ENCODE data around the gene SAMD11. TPM values are rescaled to one million over a fixed set of nuclear protein-coding genes. Genes with fewer than 3 reads are reported as not detected.

The SAMD11 gene
- total RNA-seq, 4 donors from 2014 or later = 2.2 to 26.9 (median 3.0) TPM; not detected in 1

GRCh38 chr1:956636-957035, 32.9 kb downstream of the SAMD11 start:
- TF ChIP-seq POLR2AphosphoS5 (IDR thresholded peaks at IDR 0.05) = no peak
- no peak for TF ChIP-seq CTCF (IDR thresholded peaks at IDR 0.05)
- TF ChIP-seq POLR2A (IDR thresholded peaks at IDR 0.05) = no peak
- TF ChIP-seq EP300 (IDR thresholded peaks at IDR 0.05; ENCODE audit: low read depth) = no peak
- no peak for DNase-seq
- Histone ChIP-seq H3K4me1 (peaks cover 13 to 32% (median 26%) of the 10 kb centered on the region in 4 donors), H3K36me3 (peaks cover 0 to 37% (median 16%) of the 10 kb centered on the region in 4 donors), H3K27me3 (no peaks in the 10 kb centered on the region), H3K4me3 (no peak overlapping the region), H3K27ac (no peak overlapping the region), H3K9me3 (no peaks in the 10 kb centered on the region)
- in situ Hi-C loops (cut with MboI; ENCODE audit: low pct_ligation_motif_present in 1 of 4, low pct_unique_long_range_greater_than_20kb in 1 of 4, low sequenced_read_pairs in 3 of 4) (no loop called here), intact Hi-C loops (cut with DNase I; ENCODE audit: low total_unique reads) (no loop called here)
- WGBS, 2 donors (ENCODE audit: low coverage in 1 of 2) = 90 to 100% methylated on average over 1 to 11 of the region's 11 CpGs

- Histone ChIP-seq H3K4me3 (peak within 1 kb of the TSS; percentile 70 to 96 (median 86)), H3K27ac (peak within 1 kb of the TSS; percentile 45 to 82 (median 64)), H3K36me3 (peaks cover 0 to 16% (median 7%) of the 10 kb centered on the region in 4 donors), H3K4me1 (peaks cover 13 to 33% (median 26%) of the 10 kb centered on the region in 4 donors), H3K27me3 (no peaks in the 10 kb centered on the region), H3K9me3 (no peaks in the 10 kb centered on the region)
- WGBS, 2 donors (ENCODE audit: low coverage in 1 of 2) = 0 to 11% methylated on average over 1 to 71 of the region's 101 CpGs
- in situ Hi-C loops (cut with MboI; ENCODE audit: low pct_ligation_motif_present in 1 of 4, low pct_unique_long_range_greater_than_20kb in 1 of 4, low sequenced_read_pairs in 3 of 4) (no loop called here), intact Hi-C loops (cut with DNase I; ENCODE audit: low total_unique reads) (no loop called here)
- TF ChIP-seq EP300 (IDR thresholded peaks at IDR 0.05; ENCODE audit: low read depth) (no peak), POLR2AphosphoS5 (IDR thresholded peaks at IDR 0.05) (peak in 2 of 3 donors; percentile 51 to 75)
- DNase-seq = peak; percentile 96
These were observed 35.4 kb downstream of the SAMD11 start, which contains the start of gene NOC2L for GRCh38 chr1:958823-959730. NOC2L (minus strand) TSS chr1:959256; CDS start chr1:959240, 16 bp downstream.

GRCh38 chr1:959731-960362, 36.1 kb downstream of the SAMD11 start:
- peak overlapping the region in 3 of 4 donors; percentile 6 to 65 (median 41) for H3K27ac ChIP-seq
- 16 to 29% methylated on average over 5 to 43 of the region's 57 CpGs for WGBS, 2 donors (ENCODE audit: low coverage in 1 of 2)
- H3K27me3 ChIP-seq = no peaks in the 10 kb centered on the region
- H3K4me3 ChIP-seq = peak overlapping the region; percentile 70 to 96 (median 86)
- TF ChIP-seq POLR2AphosphoS5 (IDR thresholded peaks at IDR 0.05) = no peak
- TF ChIP-seq POLR2A (IDR thresholded peaks at IDR 0.05) = no peak
- TF ChIP-seq CTCF (IDR thresholded peaks at IDR 0.05) = no peak
- TF ChIP-seq EP300 (IDR thresholded peaks at IDR 0.05; ENCODE audit: low read depth) = no peak
- in situ Hi-C loops (cut with MboI; ENCODE audit: low pct_ligation_motif_present in 1 of 4, low pct_unique_long_range_greater_than_20kb in 1 of 4, low sequenced_read_pairs in 3 of 4) = no loop called here
- H3K36me3 ChIP-seq = peaks cover 0 to 11% (median 4%) of the 10 kb centered on the region in 4 donors
- DNase-seq = no peak
- peaks cover 13 to 33% (median 26%) of the 10 kb centered on the region in 4 donors for H3K4me1 ChIP-seq
- H3K9me3 ChIP-seq = no peaks in the 10 kb centered on the region
- intact Hi-C loops (cut with DNase I; ENCODE audit: low total_unique reads) = no loop called here

GRCh38 chr1:960363-961131, 36.8 kb downstream of the SAMD11 start, which contains the start of gene KLHL17:
KLHL17 (plus strand) TSS chr1:960584; CDS start chr1:960694, 110 bp downstream.
- H3K27ac ChIP-seq = peak within 1 kb of the TSS; percentile 6 to 65 (median 41)

More at GRCh38 chr1:960363-961131, 36.8 kb downstream of the SAMD11 start, which contains the start of gene KLHL17:
- intact Hi-C loops (cut with DNase I; ENCODE audit: low total_unique reads) = no loop called here
- Histone ChIP-seq H3K9me3 (no peaks in the 10 kb centered on the region), H3K4me1 (peaks cover 13 to 33% (median 26%) of the 10 kb centered on the region in 4 donors), H3K4me3 (peak within 1 kb of the TSS; percentile 70 to 96 (median 86)), H3K36me3 (peaks cover 0 to 5% (median 1%) of the 10 kb centered on the region in 4 donors), H3K27me3 (no peaks in the 10 kb centered on the region)
- TF ChIP-seq EP300 (IDR thresholded peaks at IDR 0.05; ENCODE audit: low read depth) (no peak), POLR2AphosphoS5 (IDR thresholded peaks at IDR 0.05) (peak in 1 of 3 donors; percentile 20), POLR2A (IDR thresholded peaks at IDR 0.05) (no peak), CTCF (IDR thresholded peaks at IDR 0.05) (no peak)
- in situ Hi-C loops (cut with MboI; ENCODE audit: low pct_ligation_motif_present in 1 of 4, low pct_unique_long_range_greater_than_20kb in 1 of 4, low sequenced_read_pairs in 3 of 4) = no loop called here
- 0% methylated on average over 80 of the region's 109 CpGs; no CpG with 5 or more reads in 1 of the 2 donors for WGBS, 2 donors (ENCODE audit: low coverage in 1 of 2)
- peak; percentile 83 for DNase-seq

Data from transverse colon (tissue), 4 donors.